Mucosa of descending colon (tissue), 3 donors: ENCODE measurements around the gene ZBTB20. TPM values are rescaled to one million over a fixed set of nuclear protein-coding genes. Genes with fewer than 3 reads are reported as not detected.
A peak's percentile ranks its signal among the peaks of the same experiment; 100 is the strongest.

Experiments used
- ATAC-seq: fragments of 200-7000 bp; cut with Tn5 transposase; one replicate; pipeline ENCODE4 v1.9.1; 2020; ENCODE audit warnings: mild to moderate bottlenecking, moderate library complexity
- DNase-seq, 3 donors: peaks; one replicate each; pipeline ENCODE4 v3.0.0-alpha.2; 2020
- H3K36me3 ChIP-seq: fragments of 200-600 bp; one replicate; pipeline ENCODE4 v1.8.0; 2021; ENCODE audit warnings: low read depth, mild to moderate bottlenecking
- H3K4me1 ChIP-seq: fragments of 200-600 bp; one replicate; pipeline ENCODE4 v1.8.0; 2021; ENCODE audit warnings: low read depth, mild to moderate bottlenecking
- H3K4me3 ChIP-seq: fragments of 200-600 bp; one replicate; pipeline ENCODE4 v1.8.0; 2021; ENCODE audit warnings: mild to moderate bottlenecking
- H3K9me3 ChIP-seq: fragments of 200-600 bp; one replicate; pipeline ENCODE4 v1.8.0; 2021; ENCODE audit warnings: mild to moderate bottlenecking
- CTCF ChIP-seq: fragments of 200-600 bp; IDR thresholded peaks from one replicate; pipeline ENCODE4 v1.8.0; 2022; ENCODE audit warnings: antibody characterized with exemption, mild to moderate bottlenecking
- intact Hi-C, 2 donors: fragments of 100-400 bp; cut with DNase I in 1 of 2; cut with micrococcal nuclease in 1 of 2; formaldehyde crosslinking; loops; one replicate each; pipeline versions ENCODE4 v1.11.0 to v1.11.1; 2022; cut with DNase I, micrococcal nuclease
- total RNA-seq, 3 donors: library from RNA; stranded (reverse); fragmentation: NEBNext Ultra II Directional in 2 of 3; extraction: Animal tissue kit (Norgen Biotek cat#: 25700) in 2 of 3; gene quantifications; one replicate each; pipeline versions ENCODE4 v1.2.1 to v1.2.4, GENCODE V29; 2021 to 2023
- donor health status: DM: no; HTN: no; CAD: no; lungs with moderate emphysema.
- donor health status: DM: no; HTN: no; CAD: no.
- donor health status: DM: no; HTN: yes; CAD: no.

ZBTB20 gene
- total RNA-seq, 3 donors from 2014 or later: 30.6 to 85.6 (median 37.3) TPM

- DNase-seq (peak in 1 of 3 donors; percentile 22), ATAC-seq (peak; percentile 89)
- no peaks in the 10 kb centered on the region for H3K36me3 ChIP-seq
- no peak for TF ChIP-seq CTCF
- intact Hi-C loops: no loop called here
- H3K4me3 ChIP-seq: no peak overlapping the region
- H3K4me1 ChIP-seq: peaks cover 20% of the 10 kb centered on the region
- no peaks in the 10 kb centered on the region for H3K9me3 ChIP-seq
These were observed 247.7 kb downstream of the ZBTB20 start for GRCh38 chr3:114899186-114899931.

- ATAC-seq (no peak), DNase-seq (no peak)
- peaks cover 12% of the 10 kb centered on the region for H3K4me1 ChIP-seq
- no peaks in the 10 kb centered on the region for H3K36me3 ChIP-seq
- H3K4me3 ChIP-seq: no peak overlapping the region
- H3K9me3 ChIP-seq: no peaks in the 10 kb centered on the region
- intact Hi-C loops: no loop called here
- no peak for TF ChIP-seq CTCF
These were observed 250.1 kb downstream of the ZBTB20 start for GRCh38 chr3:114896978-114897377.

GRCh38 chr3:114893361-114893760, 253.7 kb downstream of the ZBTB20 start:
- no peak for ATAC-seq
- H3K4me1 ChIP-seq: peaks cover 8% of the 10 kb centered on the region
- no peaks in the 10 kb centered on the region for H3K9me3 ChIP-seq
- H3K4me3 ChIP-seq: no peak overlapping the region
- DNase-seq: no peak
- no peaks in the 10 kb centered on the region for H3K36me3 ChIP-seq
- no peak for TF ChIP-seq CTCF
- intact Hi-C loops: no loop called here

- no peak for DNase-seq
- intact Hi-C loops: no loop called here
- Histone ChIP-seq H3K4me1 (peaks cover 8% of the 10 kb centered on the region), H3K4me3 (no peak overlapping the region), H3K9me3 (no peaks in the 10 kb centered on the region), H3K36me3 (no peaks in the 10 kb centered on the region)
- TF ChIP-seq CTCF: no peak
- peak; percentile 30 for ATAC-seq
These were observed 254.2 kb downstream of the ZBTB20 start for GRCh38 chr3:114892880-114893279.

GRCh38 chr3:114892131-114892879, 254.8 kb downstream of the ZBTB20 start:
- peaks cover 8% of the 10 kb centered on the region for H3K4me1 ChIP-seq
- DNase-seq: no peak
- ATAC-seq: peak; percentile 55
- no peaks in the 10 kb centered on the region for H3K9me3 ChIP-seq
- no peaks in the 10 kb centered on the region for H3K36me3 ChIP-seq
- H3K4me3 ChIP-seq: no peak overlapping the region
- intact Hi-C loops: no loop called here
- TF ChIP-seq CTCF: no peak
